ENCODE results near the gene UBC. TPM values are rescaled to one million over a fixed set of nuclear protein-coding genes. Genes with fewer than 3 reads are reported as not detected.

Gene UBC
- total RNA-seq, 2 donors from 2014 or later = 637 to 675 TPM

- TF ChIP-seq POLR2A (IDR thresholded peaks at IDR 0.05) (peak in 1 of 3 donors; percentile 14), CTCF (IDR thresholded peaks at IDR 0.05) (no peak)
- H3K4me1 ChIP-seq = peaks cover 44% of the 10 kb centered on the region
- no peaks in the 10 kb centered on the region for H3K27me3 ChIP-seq
- ATAC-seq = no peak
- WGBS, 2 donors = 39 to 49% methylated on average over 12 of the region's 12 CpGs
- no peaks in the 10 kb centered on the region for H3K9me3 ChIP-seq
- H3K36me3 ChIP-seq (replicated peaks in 1 of 2; ENCODE audit: insufficient read depth in 1 of 2, low read depth in 2 of 2) = peaks cover 0 to under 1% of the 10 kb centered on the region in 2 donors
- intact Hi-C loops (cut with DNase I) = no loop called here
- DNase-seq = no peak
- no peak overlapping the region for H3K4me3 ChIP-seq
- peak overlapping the region; percentile 96 to 100 (median 99) for H3K27ac ChIP-seq
These were observed 3.6 kb upstream of the UBC start for GRCh38 chr12:124917841-124918621.

DNA sequence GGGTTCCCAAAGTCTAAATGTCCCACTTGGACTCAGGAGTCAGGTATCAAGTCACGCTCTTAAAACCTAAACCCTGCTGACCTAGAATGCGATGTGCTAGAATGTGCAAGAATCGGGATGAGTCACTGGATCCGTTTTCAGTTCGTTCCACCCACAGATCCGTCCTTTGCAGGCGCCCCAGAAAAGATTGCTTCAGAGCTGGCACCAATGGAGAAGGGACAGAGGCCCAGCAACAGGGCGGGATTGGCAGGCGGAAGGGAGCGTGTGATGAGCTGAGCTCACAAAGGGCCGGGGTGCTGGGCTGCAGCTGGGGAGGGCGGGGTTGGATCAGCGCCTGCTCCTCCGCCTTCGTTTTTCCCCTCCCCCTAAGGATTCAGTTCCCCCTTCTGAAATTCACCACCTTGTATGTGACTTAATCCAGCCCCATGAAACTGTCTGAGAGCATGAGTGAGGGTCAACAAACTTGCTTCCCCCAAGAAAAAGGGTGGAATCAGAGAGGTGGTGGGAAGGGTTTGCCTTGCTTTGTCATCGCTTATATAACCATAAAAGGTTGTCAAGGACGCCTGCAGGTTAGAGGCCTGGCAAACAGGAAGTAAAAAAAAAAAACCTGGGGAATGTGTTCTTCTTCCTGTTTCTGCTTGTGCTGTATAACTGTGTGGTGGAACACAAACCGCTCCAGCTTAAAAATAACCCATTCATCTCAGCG is 2.8 kb upstream of the UBC start:
- H3K9me3 ChIP-seq = no peaks in the 10 kb centered on the region
- peak overlapping the region; percentile 96 to 100 (median 99) for H3K27ac ChIP-seq
- intact Hi-C loops (cut with DNase I) = no loop called here
- H3K4me3 ChIP-seq = no peak overlapping the region
- TF ChIP-seq POLR2A (IDR thresholded peaks at IDR 0.05) = peak in 2 of 3 donors; percentile 74 to 80
- peak in 1 of 7 experiments; percentile 13 for TF ChIP-seq CTCF (IDR thresholded peaks at IDR 0.05)
- peaks cover 0 to 5% of the 10 kb centered on the region in 2 donors for H3K36me3 ChIP-seq (replicated peaks in 1 of 2; ENCODE audit: insufficient read depth in 1 of 2, low read depth in 2 of 2)
- peaks cover 44% of the 10 kb centered on the region for H3K4me1 ChIP-seq
- peak; percentile 97 to 99 (median 98) for DNase-seq
- 0% methylated on average over 19 of the region's 19 CpGs for WGBS, 2 donors
- peak; percentile 86 for ATAC-seq
- no peaks in the 10 kb centered on the region for H3K27me3 ChIP-seq

DNA sequence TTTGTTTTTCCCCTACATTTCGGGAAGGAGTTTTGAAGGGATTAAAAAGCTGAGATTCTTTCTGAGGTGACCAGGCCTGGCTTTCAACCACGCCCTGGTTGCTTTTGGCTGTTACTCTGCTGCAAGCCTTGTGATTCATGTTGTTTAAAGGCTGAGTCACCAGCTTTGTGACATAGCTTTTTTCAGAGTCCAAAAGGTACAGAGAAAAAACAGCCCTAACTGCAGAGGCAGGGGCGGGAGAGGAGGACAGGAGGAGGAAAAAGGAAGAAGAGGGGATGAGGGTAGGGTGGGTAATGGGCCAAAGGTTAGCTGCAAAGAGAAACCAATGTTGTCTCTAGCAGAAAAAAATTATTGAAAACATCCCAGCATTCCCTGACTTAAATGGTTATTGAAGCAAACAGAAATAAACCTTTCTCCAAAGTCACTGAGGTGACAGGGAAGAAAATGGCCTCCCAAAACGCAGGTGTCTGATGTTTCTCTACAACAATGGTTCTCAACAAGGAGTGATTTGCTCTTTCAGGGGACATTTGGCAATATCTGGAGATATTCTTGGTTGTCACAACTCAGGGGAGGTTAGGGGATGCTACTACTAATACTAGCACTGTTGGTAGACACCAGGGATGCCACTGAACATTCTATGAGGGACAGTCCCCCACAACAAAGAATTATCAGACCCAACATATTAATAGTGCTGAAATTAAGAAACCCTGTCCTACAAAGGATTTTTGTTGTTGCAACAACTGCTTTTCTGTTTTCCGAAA is 2.1 kb upstream of the UBC start:
- Histone ChIP-seq H3K4me3 (no peak overlapping the region), H3K9me3 (no peaks in the 10 kb centered on the region), H3K27ac (peak overlapping the region; percentile 96 to 100 (median 99)), H3K27me3 (no peaks in the 10 kb centered on the region), H3K4me1 (peaks cover 39% of the 10 kb centered on the region), H3K36me3 (replicated peaks in 1 of 2; ENCODE audit: insufficient read depth in 1 of 2, low read depth in 2 of 2) (peaks cover 0 to 6% of the 10 kb centered on the region in 2 donors)
- peak in 1 of 7 experiments; percentile 9 for TF ChIP-seq CTCF (IDR thresholded peaks at IDR 0.05)
- peak in 2 of 3 donors; percentile 5 to 19 for TF ChIP-seq POLR2A (IDR thresholded peaks at IDR 0.05)
- DNase-seq = peak; percentile 72 to 88 (median 84)
- WGBS, 2 donors = 8 to 16% methylated on average over 5 of the region's 5 CpGs
- intact Hi-C loops (cut with DNase I) = no loop called here
- ATAC-seq = peak; percentile 47

GRCh38 chr12:124915239-124916236 is 1.1 kb upstream of the UBC start:
- Histone ChIP-seq H3K27ac (peak overlapping the region; percentile 96 to 100 (median 99)), H3K36me3 (replicated peaks in 1 of 2; ENCODE audit: insufficient read depth in 1 of 2, low read depth in 2 of 2) (peaks cover 0 to 11% of the 10 kb centered on the region in 2 donors), H3K4me3 (peak overlapping the region; percentile 43 to 95), H3K4me1 (peaks cover 45% of the 10 kb centered on the region), H3K27me3 (no peaks in the 10 kb centered on the region), H3K9me3 (no peaks in the 10 kb centered on the region)
- TF ChIP-seq POLR2A (IDR thresholded peaks at IDR 0.05) (no peak), CTCF (IDR thresholded peaks at IDR 0.05) (no peak)
- intact Hi-C loops (cut with DNase I) = no loop called here
- 22 to 25% methylated on average over 20 to 21 of the region's 21 CpGs for WGBS, 2 donors
- peak; percentile 48 to 68 (median 52) for DNase-seq
- ATAC-seq = no peak

Measured in body of pancreas (tissue), 4 donors.